PFSK-1 (cell line): Measurements from ENCODE around the gene HOXC6.

Experiments used
- FOXP2 ChIP-seq: optimal IDR thresholded peaks from 2 replicates; pipeline ENCODE3; 2011; ENCODE audit warnings: borderline replicate concordance, control low read depth, inconsistent platforms; ENCODE audit not compliant: insufficient read depth; ENCODE audit errors: extremely low read length, extremely low read depth
- POLR2AphosphoS5 ChIP-seq: IDR thresholded peaks from 2 replicates; pipeline ENCODE4 v1.6.1; 2012; ENCODE audit warnings: low read depth, mild to moderate bottlenecking, control low read depth, low read length, moderate library complexity
- SIN3A ChIP-seq: IDR thresholded peaks from 2 replicates; pipeline ENCODE4 v1.6.1; 2012; ENCODE audit warnings: mild to moderate bottlenecking, low read length, moderate library complexity, borderline replicate concordance; ENCODE audit not compliant: insufficient read depth
- TAF1 ChIP-seq: IDR thresholded peaks from 2 replicates; pipeline ENCODE4 v1.6.1; 2012; ENCODE audit warnings: low read length, control low read depth, borderline replicate concordance; ENCODE audit not compliant: insufficient read depth
- TF ChIP-seq, protein P1 (sequence below), 2 experiments: IDR thresholded peaks; 2 replicates each; pipeline versions ENCODE4 v1.6.1 to v1.8.0; 2011 to 2012; ENCODE audit warnings: low read depth in 2 of 2, low read length in 2 of 2, control low read depth in 1 of 2, inconsistent platforms in 1 of 2, mild to moderate bottlenecking in 1 of 2, moderate library complexity in 1 of 2; ENCODE audit not compliant: insufficient read depth in 1 of 2

HOXC6 gene

GRCh38 chr12:53992377-53992889 lies 35.8 kb upstream of the HOXC6 start:
- TF ChIP-seq FOXP2 = no peak
- TF ChIP-seq, protein P1, sequence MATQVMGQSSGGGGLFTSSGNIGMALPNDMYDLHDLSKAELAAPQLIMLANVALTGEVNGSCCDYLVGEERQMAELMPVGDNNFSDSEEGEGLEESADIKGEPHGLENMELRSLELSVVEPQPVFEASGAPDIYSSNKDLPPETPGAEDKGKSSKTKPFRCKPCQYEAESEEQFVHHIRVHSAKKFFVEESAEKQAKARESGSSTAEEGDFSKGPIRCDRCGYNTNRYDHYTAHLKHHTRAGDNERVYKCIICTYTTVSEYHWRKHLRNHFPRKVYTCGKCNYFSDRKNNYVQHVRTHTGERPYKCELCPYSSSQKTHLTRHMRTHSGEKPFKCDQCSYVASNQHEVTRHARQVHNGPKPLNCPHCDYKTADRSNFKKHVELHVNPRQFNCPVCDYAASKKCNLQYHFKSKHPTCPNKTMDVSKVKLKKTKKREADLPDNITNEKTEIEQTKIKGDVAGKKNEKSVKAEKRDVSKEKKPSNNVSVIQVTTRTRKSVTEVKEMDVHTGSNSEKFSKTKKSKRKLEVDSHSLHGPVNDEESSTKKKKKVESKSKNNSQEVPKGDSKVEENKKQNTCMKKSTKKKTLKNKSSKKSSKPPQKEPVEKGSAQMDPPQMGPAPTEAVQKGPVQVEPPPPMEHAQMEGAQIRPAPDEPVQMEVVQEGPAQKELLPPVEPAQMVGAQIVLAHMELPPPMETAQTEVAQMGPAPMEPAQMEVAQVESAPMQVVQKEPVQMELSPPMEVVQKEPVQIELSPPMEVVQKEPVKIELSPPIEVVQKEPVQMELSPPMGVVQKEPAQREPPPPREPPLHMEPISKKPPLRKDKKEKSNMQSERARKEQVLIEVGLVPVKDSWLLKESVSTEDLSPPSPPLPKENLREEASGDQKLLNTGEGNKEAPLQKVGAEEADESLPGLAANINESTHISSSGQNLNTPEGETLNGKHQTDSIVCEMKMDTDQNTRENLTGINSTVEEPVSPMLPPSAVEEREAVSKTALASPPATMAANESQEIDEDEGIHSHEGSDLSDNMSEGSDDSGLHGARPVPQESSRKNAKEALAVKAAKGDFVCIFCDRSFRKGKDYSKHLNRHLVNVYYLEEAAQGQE (IDR thresholded peaks at IDR 0.05; ENCODE audit: insufficient read depth in 1 of 2, low read depth in 2 of 2, low read length in 2 of 2) = no peak
- TF ChIP-seq SIN3A = no peak
- TF ChIP-seq TAF1 = no peak
- no peak for TF ChIP-seq POLR2AphosphoS5

DNA sequence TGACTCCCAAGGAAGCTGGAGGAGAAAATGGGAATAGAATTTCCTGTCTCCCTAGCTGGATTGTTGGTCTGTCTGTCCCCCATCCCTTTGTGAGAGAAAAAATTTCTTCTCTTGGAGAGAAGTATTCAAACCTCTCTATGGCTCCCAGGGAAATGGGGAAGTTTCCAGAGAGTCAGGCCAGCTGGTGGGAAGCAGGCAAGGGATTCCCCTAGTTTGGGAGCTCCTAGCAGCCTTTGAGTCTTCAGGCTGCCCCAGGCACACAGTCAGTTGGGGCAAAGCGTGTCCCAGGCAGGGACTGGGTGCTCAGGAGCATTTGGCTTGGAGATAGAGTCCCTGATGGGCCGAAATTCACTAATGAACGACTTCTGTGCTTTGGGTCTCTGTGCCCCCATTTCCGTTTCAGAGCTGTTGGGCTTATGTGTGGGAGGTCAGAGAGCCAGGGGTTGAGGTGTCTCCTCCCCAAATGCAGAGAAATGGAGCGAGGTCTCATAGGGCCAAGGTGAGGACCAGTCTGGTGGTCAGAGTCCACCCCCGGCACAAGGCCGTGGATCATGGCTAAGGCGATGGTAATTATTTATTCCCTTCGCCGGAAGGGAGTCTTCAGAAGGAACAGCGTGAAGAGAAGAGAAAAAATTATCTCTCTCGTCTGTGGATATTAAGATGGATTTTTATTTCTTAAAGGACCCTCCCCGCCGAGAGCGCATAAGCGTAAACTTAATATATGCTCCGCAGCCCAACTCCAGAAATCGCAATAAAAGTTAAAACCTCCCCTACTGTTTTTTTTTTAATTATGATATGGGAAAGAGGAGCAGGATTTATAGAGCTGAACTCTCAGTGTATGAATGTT lies 34.9 kb upstream of the HOXC6 start:
- TF ChIP-seq, protein P1 (IDR thresholded peaks at IDR 0.05; ENCODE audit: insufficient read depth in 1 of 2, low read depth in 2 of 2, low read length in 2 of 2) = no peak
- TF ChIP-seq SIN3A (no peak), FOXP2 (no peak), POLR2AphosphoS5 (no peak), TAF1 (no peak)

DNA sequence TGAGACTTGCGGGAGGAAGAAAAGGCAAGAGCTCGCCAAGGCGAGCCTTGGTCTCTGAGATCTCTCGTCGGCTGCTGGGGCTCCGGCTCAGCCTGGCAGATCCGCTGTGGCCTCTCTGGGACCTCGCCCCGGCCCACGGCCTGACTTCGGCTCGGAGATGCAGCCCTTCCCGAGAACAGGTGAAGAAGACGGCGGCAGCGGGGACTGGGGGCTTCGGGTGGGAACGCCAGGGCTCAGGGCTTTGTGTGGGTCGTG lies 34.3 kb upstream of the HOXC6 start:
- no peak for TF ChIP-seq SIN3A
- TF ChIP-seq, protein P1 (IDR thresholded peaks at IDR 0.05; ENCODE audit: insufficient read depth in 1 of 2, low read depth in 2 of 2, low read length in 2 of 2) = no peak
- TF ChIP-seq TAF1 = no peak
- no peak for TF ChIP-seq FOXP2
- TF ChIP-seq POLR2AphosphoS5 = no peak

- TF ChIP-seq POLR2AphosphoS5 = no peak
- TF ChIP-seq FOXP2 = no peak
- no peak for TF ChIP-seq TAF1
These were observed 33.8 kb upstream of the HOXC6 start for GRCh38 chr12:53994264-53995001.

GRCh38 chr12:53995002-53995377 lies 33.2 kb upstream of the HOXC6 start:
- no peak for TF ChIP-seq POLR2AphosphoS5
- TF ChIP-seq TAF1 = no peak
- no peak for TF ChIP-seq SIN3A
- TF ChIP-seq, protein P1 (IDR thresholded peaks at IDR 0.05; ENCODE audit: insufficient read depth in 1 of 2, low read depth in 2 of 2, low read length in 2 of 2) = no peak
- no peak for TF ChIP-seq FOXP2
